Mesothelial cell of epicardium (in vitro differentiated cells): Measurements from ENCODE around the gene PTDSS2. TPM values are rescaled to one million over a fixed set of nuclear protein-coding genes. Genes with fewer than 3 reads are reported as not detected.

Source experiments
- DNase-seq, 2 experiments: peaks; one replicate each; pipeline ENCODE4 v3.0.0; 2021; ENCODE audit warnings: low spot score in 2 of 2; ENCODE audit not compliant: unreplicated experiment in 2 of 2
- H3K27ac Mint-ChIP-seq: 2 replicates; pipeline ENCODE4 v1.8.0; 2021; ENCODE audit warnings: mixed read lengths
- H3K27me3 Mint-ChIP-seq: 2 replicates; pipeline ENCODE4 v1.8.0; 2021; ENCODE audit warnings: low read depth, mixed read lengths
- H3K36me3 Mint-ChIP-seq: 2 replicates; pipeline ENCODE4 v1.8.0; 2021; ENCODE audit warnings: mixed read lengths
- H3K4me1 Mint-ChIP-seq: 2 replicates; pipeline ENCODE4 v1.8.0; 2021; ENCODE audit warnings: mixed read lengths
- H3K4me3 Mint-ChIP-seq: 2 replicates; pipeline ENCODE4 v1.8.0; 2021; ENCODE audit warnings: mild to moderate bottlenecking, moderate library complexity, mixed read lengths
- H3K9me3 Mint-ChIP-seq: 2 replicates; pipeline ENCODE4 v1.8.0; 2021; ENCODE audit warnings: mixed read lengths
- total RNA-seq: library from RNA; stranded (reverse); gene quantifications from 3 replicates; pipeline ENCODE4 v1.2.1, GENCODE V29; 2021
- TF ChIP-seq, protein P1 (sequence below): fragments of 200-600 bp; sonication (generic); IDR thresholded peaks from one replicate; pipeline ENCODE4 v1.5.0; 2021; ENCODE audit warnings: antibody characterized with exemption; ENCODE audit not compliant: unreplicated experiment

The PTDSS2 gene
- total RNA-seq, 1 donor from 2014 or later: 49.7 TPM

DNA sequence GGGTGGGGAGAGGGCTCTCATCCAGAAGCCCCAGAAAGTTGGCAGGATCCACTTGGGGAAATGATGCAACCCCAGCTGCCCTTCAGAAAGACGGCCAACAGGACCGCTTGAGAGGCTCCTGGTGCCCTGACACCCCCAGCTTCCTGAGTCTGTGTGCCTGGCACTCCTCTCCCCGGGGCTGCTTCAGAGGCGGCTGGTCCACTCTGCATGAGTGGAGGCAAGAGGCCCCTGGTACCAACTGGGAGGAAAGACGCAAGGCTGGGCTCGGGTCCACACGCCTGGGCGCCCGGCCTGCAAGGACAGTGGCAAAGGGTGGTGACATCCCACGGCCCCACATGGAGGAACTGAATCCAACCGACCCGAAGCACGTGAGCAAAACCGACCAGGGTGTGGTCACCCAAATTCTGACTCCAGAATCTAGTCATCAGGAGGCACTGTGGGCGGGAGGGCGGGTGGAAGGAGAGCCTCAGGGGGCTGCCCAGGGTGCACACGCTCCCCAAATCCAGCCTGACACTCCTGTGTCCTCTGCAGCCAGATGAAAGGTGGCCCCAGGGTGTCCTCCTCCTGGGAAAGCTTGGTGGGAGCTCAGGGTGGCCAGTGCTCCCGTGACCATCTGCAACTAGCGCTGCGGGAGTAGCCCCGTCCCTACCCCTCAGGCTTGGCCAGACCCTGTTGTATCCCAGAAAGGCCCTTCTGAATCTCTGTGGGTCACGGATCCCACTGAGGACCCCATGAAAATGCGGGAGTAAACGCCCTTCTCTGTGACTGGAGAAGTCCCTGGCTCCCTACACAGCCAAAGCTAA lies 53.3 kb downstream of the PTDSS2 start:
- no peak overlapping the region for H3K27ac Mint-ChIP-seq
- no peaks in the 10 kb centered on the region for H3K27me3 Mint-ChIP-seq
- H3K4me3 Mint-ChIP-seq: no peak overlapping the region
- peaks cover 6% of the 10 kb centered on the region for H3K36me3 Mint-ChIP-seq
- H3K9me3 Mint-ChIP-seq: no peaks in the 10 kb centered on the region
- DNase-seq: no peak
- TF ChIP-seq, protein P1, sequence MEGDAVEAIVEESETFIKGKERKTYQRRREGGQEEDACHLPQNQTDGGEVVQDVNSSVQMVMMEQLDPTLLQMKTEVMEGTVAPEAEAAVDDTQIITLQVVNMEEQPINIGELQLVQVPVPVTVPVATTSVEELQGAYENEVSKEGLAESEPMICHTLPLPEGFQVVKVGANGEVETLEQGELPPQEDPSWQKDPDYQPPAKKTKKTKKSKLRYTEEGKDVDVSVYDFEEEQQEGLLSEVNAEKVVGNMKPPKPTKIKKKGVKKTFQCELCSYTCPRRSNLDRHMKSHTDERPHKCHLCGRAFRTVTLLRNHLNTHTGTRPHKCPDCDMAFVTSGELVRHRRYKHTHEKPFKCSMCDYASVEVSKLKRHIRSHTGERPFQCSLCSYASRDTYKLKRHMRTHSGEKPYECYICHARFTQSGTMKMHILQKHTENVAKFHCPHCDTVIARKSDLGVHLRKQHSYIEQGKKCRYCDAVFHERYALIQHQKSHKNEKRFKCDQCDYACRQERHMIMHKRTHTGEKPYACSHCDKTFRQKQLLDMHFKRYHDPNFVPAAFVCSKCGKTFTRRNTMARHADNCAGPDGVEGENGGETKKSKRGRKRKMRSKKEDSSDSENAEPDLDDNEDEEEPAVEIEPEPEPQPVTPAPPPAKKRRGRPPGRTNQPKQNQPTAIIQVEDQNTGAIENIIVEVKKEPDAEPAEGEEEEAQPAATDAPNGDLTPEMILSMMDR: no peak
- peaks cover 22% of the 10 kb centered on the region for H3K4me1 Mint-ChIP-seq

DNA sequence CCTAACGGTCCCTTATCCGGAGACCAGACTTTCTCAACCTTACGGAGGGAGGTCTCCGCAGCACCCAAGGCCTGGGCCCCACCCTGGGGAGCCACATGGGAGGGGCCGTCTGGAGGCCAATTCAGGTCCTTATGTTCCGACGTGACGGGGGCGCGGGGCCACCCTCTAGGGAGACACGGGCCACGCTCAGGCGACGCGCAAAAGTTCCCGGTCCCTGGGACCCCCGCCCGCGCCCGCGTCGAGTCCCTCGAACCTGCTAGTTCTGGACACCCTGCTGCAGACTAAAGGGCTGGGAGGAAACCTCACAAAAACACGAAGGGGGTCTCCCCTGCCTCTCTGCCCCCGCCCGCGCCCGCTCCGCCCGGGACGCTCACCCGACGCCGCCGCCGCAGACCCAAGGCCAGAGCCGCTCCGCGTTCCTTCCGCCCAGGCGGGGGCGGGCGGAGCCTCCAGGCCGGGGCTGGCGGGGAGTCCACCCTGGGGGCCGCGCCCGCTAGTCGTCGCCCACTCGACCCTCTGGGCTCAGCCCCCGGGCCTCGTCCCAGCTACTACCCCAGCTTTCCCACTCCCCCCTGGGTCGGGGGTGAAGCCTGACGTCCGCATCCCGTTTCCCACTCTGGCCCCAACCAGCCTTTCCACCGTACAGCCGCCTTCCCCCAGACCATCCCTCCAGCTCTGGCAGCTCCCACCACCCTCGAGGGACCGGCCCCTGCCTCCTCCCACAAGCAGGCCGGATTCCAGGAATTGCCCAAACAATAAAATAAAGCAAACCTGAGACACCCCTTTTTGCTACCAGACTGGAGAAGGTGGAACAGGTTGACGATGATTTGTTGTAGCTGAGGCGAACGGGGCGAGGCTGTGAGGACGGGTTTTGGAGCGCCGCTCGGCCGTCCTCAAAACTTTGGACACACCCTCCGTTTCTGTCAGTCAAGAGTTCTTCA lies 54.2 kb downstream of the PTDSS2 start:
- peak overlapping the region; percentile 44 for H3K4me3 Mint-ChIP-seq

DNA sequence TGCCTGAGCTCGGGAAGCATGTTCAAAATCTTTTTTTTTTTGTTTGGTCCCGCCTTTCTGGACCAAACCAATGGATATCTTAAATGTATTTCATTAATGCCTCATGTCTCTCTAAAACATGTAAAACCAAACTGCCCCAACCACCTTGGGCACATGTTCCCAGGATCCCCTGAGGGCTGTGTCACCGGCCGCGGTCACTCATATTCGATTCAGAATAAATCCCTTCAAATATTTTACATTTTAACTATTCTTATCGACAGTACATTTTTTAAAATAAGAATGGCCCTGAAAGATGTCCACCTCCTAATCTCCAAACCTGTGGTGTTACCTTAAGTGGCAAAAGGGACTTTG lies 54.9 kb downstream of the PTDSS2 start:
- no peaks in the 10 kb centered on the region for H3K27me3 Mint-ChIP-seq
- no peaks in the 10 kb centered on the region for H3K9me3 Mint-ChIP-seq
- no peak for DNase-seq
- H3K4me3 Mint-ChIP-seq: peak overlapping the region; percentile 96
- peaks cover 22% of the 10 kb centered on the region for H3K4me1 Mint-ChIP-seq
- peak overlapping the region; percentile 100 for H3K27ac Mint-ChIP-seq
- peaks cover 7% of the 10 kb centered on the region for H3K36me3 Mint-ChIP-seq
- TF ChIP-seq, protein P1: no peak

More for the DNA sequence above, 54.2 kb downstream of the PTDSS2 start:
- Mint-ChIP-seq H3K9me3 (no peaks in the 10 kb centered on the region), H3K27ac (peak overlapping the region; percentile 100), H3K36me3 (peaks cover 5% of the 10 kb centered on the region), H3K27me3 (no peaks in the 10 kb centered on the region), H3K4me1 (peaks cover 22% of the 10 kb centered on the region)
- TF ChIP-seq, protein P1: no peak
- no peak for DNase-seq

DNA sequence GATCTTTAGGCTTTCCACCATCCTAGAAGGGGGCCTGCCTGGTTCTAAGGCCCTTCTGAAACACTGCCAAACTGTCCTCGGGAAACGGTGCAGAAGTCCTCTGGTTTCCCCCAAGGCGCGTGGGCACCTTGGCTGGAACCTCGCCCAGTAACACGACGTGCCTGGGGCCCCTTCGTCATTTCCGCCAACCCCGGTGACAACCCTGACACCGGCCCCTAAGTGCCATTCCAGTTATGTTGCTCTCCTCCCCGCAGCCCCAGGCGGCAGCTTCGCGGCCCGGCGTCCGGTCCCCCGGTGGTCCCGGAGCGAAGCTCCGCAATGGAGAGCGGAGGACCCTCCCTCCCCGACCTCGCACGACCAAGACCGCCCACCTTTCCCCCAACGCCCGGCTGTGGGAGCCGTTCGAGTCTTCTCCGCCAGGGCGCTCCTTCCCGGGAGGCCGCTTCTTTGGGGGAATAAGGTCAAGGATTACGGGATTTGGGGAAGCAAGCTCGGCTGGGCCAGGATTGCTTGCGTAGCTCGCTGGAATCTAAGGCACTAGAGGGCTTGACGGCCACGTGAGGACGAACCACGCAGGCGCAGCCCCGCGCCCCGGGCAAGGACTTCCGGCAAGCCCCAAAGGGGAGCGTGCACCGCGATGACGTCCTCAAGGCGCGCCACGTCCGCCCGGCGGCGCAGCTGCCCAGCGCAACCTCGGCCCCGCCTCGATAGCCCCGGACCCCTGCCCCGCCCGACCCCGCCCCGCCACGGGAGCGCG lies 56.3 kb downstream of the PTDSS2 start:
- TF ChIP-seq, protein P1: peak; percentile 12
- peak overlapping the region; percentile 96 for H3K4me3 Mint-ChIP-seq
- DNase-seq: peak; percentile 97 to 99
- H3K9me3 Mint-ChIP-seq: no peaks in the 10 kb centered on the region
- peaks cover 8% of the 10 kb centered on the region for H3K36me3 Mint-ChIP-seq
- peaks cover 22% of the 10 kb centered on the region for H3K4me1 Mint-ChIP-seq
- peak overlapping the region; percentile 100 for H3K27ac Mint-ChIP-seq
- no peaks in the 10 kb centered on the region for H3K27me3 Mint-ChIP-seq

DNA sequence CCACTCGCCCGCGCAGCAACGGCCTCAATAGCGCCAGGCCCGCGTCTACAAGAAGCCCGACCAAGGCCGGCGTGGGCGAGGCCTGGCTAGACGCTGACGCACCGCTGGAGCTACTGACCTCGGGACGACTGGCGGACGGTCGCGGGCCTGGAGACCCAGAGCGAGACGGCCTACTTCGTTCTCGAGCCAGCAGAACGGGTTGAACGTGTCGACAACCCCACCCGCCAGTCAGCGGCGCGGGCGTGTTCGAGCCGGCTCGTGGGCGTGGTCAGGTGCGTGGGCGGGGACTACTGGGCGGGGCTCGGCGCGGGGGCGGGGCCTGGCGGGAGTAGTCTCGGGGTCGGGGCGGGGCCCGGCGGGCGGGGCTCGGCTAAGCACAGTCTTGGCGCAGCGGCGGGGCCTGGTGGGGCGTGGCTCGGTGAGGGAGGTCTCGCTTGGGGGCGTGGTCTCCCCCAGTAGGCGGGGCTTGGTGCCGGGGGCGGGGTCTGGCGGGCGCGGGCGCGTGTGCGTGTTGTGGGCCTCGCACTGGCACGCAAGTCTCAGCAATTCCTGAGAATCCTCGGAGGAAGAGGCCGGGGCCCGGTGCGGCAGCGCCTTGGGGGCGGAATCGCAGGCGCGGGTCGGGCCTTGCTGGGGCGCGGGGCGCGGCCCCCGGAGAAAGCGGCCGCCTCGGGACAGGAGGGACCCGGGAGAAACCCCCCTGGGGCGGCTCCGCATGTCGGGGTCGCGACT lies 57.1 kb downstream of the PTDSS2 start, which contains the start of gene RNH1:
TSS of gene RNH1 (minus strand) at position 248 of the 732 bp plus-strand sequence. CDS start 5,080 bp downstream, outside the sequence.
- no peaks in the 10 kb centered on the region for H3K27me3 Mint-ChIP-seq
- TF ChIP-seq, protein P1: no peak
- no peaks in the 10 kb centered on the region for H3K9me3 Mint-ChIP-seq
- peak within 1 kb of the TSS; percentile 100 for H3K27ac Mint-ChIP-seq
- H3K4me3 Mint-ChIP-seq: peak within 1 kb of the TSS; percentile 96
- peaks cover 11% of the 10 kb centered on the region for H3K36me3 Mint-ChIP-seq
- DNase-seq: peak; percentile 100
- peaks cover 22% of the 10 kb centered on the region for H3K4me1 Mint-ChIP-seq
